A673 (cell line): ENCODE measurements around the gene TMCC1. TPM values are rescaled to one million over a fixed set of nuclear protein-coding genes. Genes with fewer than 3 reads are reported as not detected.

Experiments used
- BruUV-seq: library from RNA; stranded (reverse); fragments of 400-500 nt; replicated peaks from 2 replicates; lab custom pipeline; 2021; lab: Mats Ljungman, UMichigan
- CTCF ChIA-PET: fragments of 300-600 bp; sonication (Branson Sonifier 250); formaldehyde crosslinking; loops from one replicate; lab custom pipeline; 2022; ENCODE audit warnings: antibody characterized with exemption; lab: Charles Lee
- POLR2A ChIA-PET: fragments of 300-600 bp; sonication (Branson Sonifier 250); formaldehyde crosslinking; loops from one replicate; lab custom pipeline; 2022; ENCODE audit warnings: antibody characterized with exemption; ENCODE audit not compliant: low non-redundant PET; lab: Charles Lee
- DNase-seq: peaks from one replicate; pipeline ENCODE4 v3.0.0-alpha.2; 2015; ENCODE audit warnings: low spot score
- H3K27ac ChIP-seq: fragments of 200-600 bp; sonication (generic); 2 replicates; pipeline ENCODE4 v1.5.1; 2016; ENCODE audit warnings: mixed run types, low read depth, mild to moderate bottlenecking, mixed read lengths, antibody characterized with exemption, low read length; ENCODE audit not compliant: poor library complexity, severe bottlenecking
- H3K27me3 ChIP-seq: fragments of 200-600 bp; sonication (generic); replicated peaks from 2 replicates; pipeline ENCODE4 v1.6.1; 2017; ENCODE audit warnings: mixed run types, low read depth, mild to moderate bottlenecking, mixed read lengths, antibody characterized with exemption, low read length; ENCODE audit not compliant: insufficient read depth, poor library complexity
- H3K36me3 ChIP-seq: fragments of 200-600 bp; sonication (generic); 2 replicates; pipeline ENCODE4 v1.6.1; 2016; ENCODE audit warnings: mixed run types, mild to moderate bottlenecking, mixed read lengths, antibody characterized with exemption, low read length; ENCODE audit not compliant: insufficient read depth, poor library complexity, severe bottlenecking
- H3K4me1 ChIP-seq: fragments of 200-600 bp; sonication (generic); 2 replicates; pipeline ENCODE4 v1.6.1; 2017; ENCODE audit warnings: mixed run types, mild to moderate bottlenecking, mixed read lengths, antibody characterized with exemption, low read length; ENCODE audit not compliant: insufficient read depth, poor library complexity, severe bottlenecking
- H3K4me3 ChIP-seq: fragments of 200-600 bp; sonication (generic); 2 replicates; pipeline ENCODE4 v1.5.1; 2016; ENCODE audit warnings: low read depth, mixed run types, mild to moderate bottlenecking, mixed read lengths, low read length; ENCODE audit not compliant: poor library complexity, severe bottlenecking
- H3K9me3 ChIP-seq: fragments of 200-600 bp; sonication (generic); 2 replicates; pipeline ENCODE4 v1.6.1; 2016; ENCODE audit warnings: mixed run types, low read depth, mild to moderate bottlenecking, mixed read lengths, antibody characterized with exemption, low read length; ENCODE audit not compliant: poor library complexity, severe bottlenecking
- EZH2 ChIP-seq: fragments of 200-600 bp; sonication (generic); IDR thresholded peaks from 2 replicates; pipeline ENCODE4 v1.6.1; 2017; ENCODE audit warnings: borderline replicate concordance, low read depth, mild to moderate bottlenecking, mixed read lengths, antibody characterized with exemption, low read length; ENCODE audit not compliant: poor library complexity, severe bottlenecking
- intact Hi-C: fragments of 100-400 bp; cut with micrococcal nuclease; formaldehyde crosslinking; loops from one replicate; pipeline ENCODE4 v1.10.0; 2022; ENCODE audit not compliant: unreplicated experiment
- total RNA-seq: library from RNA; stranded (reverse); gene quantifications from 2 replicates; pipeline ENCODE4 v1.2.3, GENCODE V29; 2021
- TF ChIP-seq, protein P1 (sequence below): fragments of 300-800, 200-600 bp; sonication (generic); conservative IDR thresholded peaks from 2 replicates; pipeline ENCODE4 v1.5.1; 2017; ENCODE audit warnings: low read depth, mild to moderate bottlenecking, antibody characterized with exemption, low read length, moderate library complexity, mixed read lengths

Gene TMCC1
- total RNA-seq, 1 experiment from 2014 or later = 29.4 TPM

DNA sequence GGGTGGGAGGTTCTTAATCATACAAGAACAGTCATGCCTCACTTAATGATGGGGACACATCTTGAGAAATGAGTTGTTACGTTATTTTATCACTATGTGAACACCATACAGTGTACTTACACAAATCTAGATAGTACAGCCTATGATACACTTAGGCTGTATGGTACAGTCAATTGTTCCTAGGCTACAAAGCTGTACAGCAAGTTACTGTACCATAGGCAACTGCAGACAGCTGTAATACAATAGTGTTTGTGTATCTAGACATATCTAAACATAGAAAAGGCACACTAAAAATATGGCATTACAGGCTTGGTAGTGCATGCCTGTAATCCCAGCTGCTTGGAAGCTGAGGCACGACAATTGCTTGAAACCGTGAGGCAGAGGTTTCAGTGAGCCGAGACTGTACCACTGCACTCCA is 231.3 kb downstream of the TMCC1 start:
- no TSS peak for BruUV-seq
- ChIA-PET CTCF (interaction anchor here (0.5 kb wide), 1 partner anchor 923 kb away, joined by 4 read pairs; no protein-coding TSS in a partner anchor), POLR2A (no interaction called here)
- no peak overlapping the region for H3K4me3 ChIP-seq
- H3K36me3 ChIP-seq = no peaks in the 10 kb centered on the region
- intact Hi-C loops = no loop called here
- TF ChIP-seq, protein P1, sequence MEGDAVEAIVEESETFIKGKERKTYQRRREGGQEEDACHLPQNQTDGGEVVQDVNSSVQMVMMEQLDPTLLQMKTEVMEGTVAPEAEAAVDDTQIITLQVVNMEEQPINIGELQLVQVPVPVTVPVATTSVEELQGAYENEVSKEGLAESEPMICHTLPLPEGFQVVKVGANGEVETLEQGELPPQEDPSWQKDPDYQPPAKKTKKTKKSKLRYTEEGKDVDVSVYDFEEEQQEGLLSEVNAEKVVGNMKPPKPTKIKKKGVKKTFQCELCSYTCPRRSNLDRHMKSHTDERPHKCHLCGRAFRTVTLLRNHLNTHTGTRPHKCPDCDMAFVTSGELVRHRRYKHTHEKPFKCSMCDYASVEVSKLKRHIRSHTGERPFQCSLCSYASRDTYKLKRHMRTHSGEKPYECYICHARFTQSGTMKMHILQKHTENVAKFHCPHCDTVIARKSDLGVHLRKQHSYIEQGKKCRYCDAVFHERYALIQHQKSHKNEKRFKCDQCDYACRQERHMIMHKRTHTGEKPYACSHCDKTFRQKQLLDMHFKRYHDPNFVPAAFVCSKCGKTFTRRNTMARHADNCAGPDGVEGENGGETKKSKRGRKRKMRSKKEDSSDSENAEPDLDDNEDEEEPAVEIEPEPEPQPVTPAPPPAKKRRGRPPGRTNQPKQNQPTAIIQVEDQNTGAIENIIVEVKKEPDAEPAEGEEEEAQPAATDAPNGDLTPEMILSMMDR = no peak
- no peak for TF ChIP-seq EZH2
- H3K27me3 ChIP-seq = no peaks in the 10 kb centered on the region
- peaks cover 39% of the 10 kb centered on the region for H3K4me1 ChIP-seq
- peak overlapping the region; percentile 4 for H3K27ac ChIP-seq
- no peak for DNase-seq
- H3K9me3 ChIP-seq = no peaks in the 10 kb centered on the region

DNA sequence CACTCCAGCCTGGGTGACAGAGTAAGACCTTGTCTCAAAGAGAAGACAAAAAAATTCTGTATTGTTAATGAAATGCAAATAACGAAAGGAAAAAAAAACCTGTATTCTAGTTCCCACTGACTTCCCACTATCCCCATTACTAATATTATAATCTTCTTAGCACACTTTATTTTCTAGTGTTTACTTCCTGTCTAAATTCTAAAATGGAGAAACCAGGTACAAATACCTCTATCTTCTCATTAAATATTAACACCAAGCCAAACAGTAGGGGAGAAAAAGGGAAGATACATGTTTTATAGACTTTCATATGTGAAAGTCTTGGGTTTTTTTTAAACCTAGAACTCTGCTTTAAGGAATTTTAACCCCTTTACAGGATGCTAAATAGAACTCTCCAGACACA is 231.7 kb downstream of the TMCC1 start:
- intact Hi-C loops = no loop called here
- POLR2A ChIA-PET = no interaction called here
- CTCF ChIA-PET = no interaction called here

DNA sequence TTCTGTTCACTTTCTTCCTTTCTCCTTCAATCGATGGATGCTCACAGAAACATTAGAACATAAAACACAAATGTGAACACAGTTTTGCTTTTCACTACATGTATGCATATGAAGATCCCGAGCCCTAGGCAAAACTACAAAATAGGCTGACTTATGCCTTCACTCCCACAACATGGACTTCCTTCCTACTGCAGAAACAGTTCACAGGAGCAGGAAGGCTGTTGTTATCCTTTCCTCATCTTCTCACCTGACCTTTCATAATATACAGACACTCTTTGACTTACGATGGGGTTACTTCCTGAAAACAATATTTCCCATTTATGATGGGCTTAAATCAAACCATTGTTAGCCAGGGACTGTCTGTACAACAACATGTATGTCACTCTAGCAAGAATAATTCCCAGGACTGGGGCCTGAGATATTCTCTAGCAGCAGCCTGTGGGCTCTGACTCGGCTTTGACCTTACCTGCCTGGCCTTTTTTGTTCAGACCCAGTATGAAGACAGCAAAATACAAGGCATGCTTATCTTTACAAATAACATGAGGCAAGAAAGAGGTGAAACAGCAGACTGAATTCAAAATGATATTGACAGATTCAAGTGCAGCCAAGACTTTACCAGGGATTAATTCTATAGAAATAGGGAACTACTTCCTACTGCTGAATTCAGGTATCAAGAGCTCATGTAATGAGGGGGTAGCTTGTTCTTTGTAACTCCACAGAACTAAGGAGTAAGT is 235.2 kb downstream of the TMCC1 start:
- no peak for DNase-seq
- H3K36me3 ChIP-seq = peaks cover 5% of the 10 kb centered on the region
- no peak for TF ChIP-seq EZH2
- TF ChIP-seq, protein P1 = no peak
- H3K9me3 ChIP-seq = no peaks in the 10 kb centered on the region
- no TSS peak for BruUV-seq
- intact Hi-C loops = no loop called here
- ChIA-PET POLR2A (no interaction called here), CTCF (no interaction called here)
- peaks cover 26% of the 10 kb centered on the region for H3K4me1 ChIP-seq
- no peaks in the 10 kb centered on the region for H3K27me3 ChIP-seq
- H3K27ac ChIP-seq = no peak overlapping the region
- H3K4me3 ChIP-seq = no peak overlapping the region

More for the DNA sequence above, 231.7 kb downstream of the TMCC1 start:
- Histone ChIP-seq H3K36me3 (no peaks in the 10 kb centered on the region), H3K9me3 (no peaks in the 10 kb centered on the region), H3K27me3 (no peaks in the 10 kb centered on the region), H3K4me1 (peaks cover 43% of the 10 kb centered on the region), H3K4me3 (no peak overlapping the region), H3K27ac (peak overlapping the region; percentile 4)
- TF ChIP-seq, protein P1 = no peak
- no peak for TF ChIP-seq EZH2
- DNase-seq = no peak
- BruUV-seq = no TSS peak
